OCI-LY1 (cell line): ENCODE data around the gene TM2D1.

ENCODE experiments used
- EZH2 ChIP-seq: fragments of 200-600 bp; sonication (generic), shearing (Covaris generic); IDR thresholded peaks from 2 replicates; pipeline ENCODE4 v1.8.0; 2017; ENCODE audit warnings: borderline replicate concordance, mixed run types, mild to moderate bottlenecking, antibody characterized with exemption, low read length, moderate library complexity, mixed read lengths
- TF ChIP-seq, protein P1 (sequence below): fragments of 200-600 bp; sonication (generic), shearing (Covaris generic); IDR thresholded peaks from 2 replicates; pipeline ENCODE4 v1.5.1; 2017; ENCODE audit warnings: mild to moderate bottlenecking, antibody characterized with exemption, low read length, moderate library complexity, mixed read lengths

DNA sequence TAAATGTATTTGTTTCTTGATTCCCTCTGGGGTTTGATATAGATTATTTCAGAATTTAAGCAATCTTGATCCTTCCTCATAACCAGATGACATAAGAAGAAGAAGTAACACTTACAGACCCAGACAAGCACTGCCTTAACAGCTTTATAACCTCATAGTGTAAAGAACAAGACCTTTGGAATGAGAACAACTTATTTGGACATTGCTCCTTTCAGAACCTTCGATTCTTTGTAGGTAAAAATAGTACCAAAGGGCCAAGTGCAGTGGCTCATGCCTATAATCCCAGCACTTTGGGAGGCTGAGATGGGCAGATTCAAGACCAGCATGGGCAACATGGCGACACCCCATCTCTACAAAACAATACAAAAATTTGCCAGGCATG lies 15.0 kb downstream of the TM2D1 start:
- TF ChIP-seq, protein P1, sequence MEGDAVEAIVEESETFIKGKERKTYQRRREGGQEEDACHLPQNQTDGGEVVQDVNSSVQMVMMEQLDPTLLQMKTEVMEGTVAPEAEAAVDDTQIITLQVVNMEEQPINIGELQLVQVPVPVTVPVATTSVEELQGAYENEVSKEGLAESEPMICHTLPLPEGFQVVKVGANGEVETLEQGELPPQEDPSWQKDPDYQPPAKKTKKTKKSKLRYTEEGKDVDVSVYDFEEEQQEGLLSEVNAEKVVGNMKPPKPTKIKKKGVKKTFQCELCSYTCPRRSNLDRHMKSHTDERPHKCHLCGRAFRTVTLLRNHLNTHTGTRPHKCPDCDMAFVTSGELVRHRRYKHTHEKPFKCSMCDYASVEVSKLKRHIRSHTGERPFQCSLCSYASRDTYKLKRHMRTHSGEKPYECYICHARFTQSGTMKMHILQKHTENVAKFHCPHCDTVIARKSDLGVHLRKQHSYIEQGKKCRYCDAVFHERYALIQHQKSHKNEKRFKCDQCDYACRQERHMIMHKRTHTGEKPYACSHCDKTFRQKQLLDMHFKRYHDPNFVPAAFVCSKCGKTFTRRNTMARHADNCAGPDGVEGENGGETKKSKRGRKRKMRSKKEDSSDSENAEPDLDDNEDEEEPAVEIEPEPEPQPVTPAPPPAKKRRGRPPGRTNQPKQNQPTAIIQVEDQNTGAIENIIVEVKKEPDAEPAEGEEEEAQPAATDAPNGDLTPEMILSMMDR, result no peak
- TF ChIP-seq EZH2, result no peak
